Right hindlimb (tissue), 1 donor: ENCODE results near the gene BCS1L.
A peak's percentile ranks its signal among the peaks of the same experiment; 100 is the strongest.

ENCODE experiments used
- DNase-seq: peaks from one replicate; pipeline ENCODE4 v3.0.0-alpha.2; 2018

BCS1L gene

DNA sequence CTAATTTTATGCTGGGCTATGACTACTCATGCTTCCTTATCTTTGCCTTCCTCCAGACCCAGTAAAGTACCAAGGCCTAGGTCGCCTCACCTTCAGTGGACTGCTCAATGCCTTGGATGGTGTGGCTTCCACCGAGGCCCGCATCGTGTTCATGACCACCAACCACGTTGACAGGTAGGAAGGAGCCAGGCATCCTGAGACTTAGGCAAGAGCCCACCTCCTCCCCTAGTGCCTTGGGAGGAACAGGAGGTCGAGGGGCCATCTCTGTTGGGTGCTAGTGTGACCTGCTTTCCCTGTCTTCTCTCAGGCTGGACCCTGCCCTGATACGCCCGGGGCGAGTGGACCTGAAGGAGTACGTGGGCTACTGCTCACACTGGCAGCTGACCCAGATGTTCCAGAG lies 3.3 kb downstream of the BCS1L start:
- no peak for DNase-seq

DNA sequence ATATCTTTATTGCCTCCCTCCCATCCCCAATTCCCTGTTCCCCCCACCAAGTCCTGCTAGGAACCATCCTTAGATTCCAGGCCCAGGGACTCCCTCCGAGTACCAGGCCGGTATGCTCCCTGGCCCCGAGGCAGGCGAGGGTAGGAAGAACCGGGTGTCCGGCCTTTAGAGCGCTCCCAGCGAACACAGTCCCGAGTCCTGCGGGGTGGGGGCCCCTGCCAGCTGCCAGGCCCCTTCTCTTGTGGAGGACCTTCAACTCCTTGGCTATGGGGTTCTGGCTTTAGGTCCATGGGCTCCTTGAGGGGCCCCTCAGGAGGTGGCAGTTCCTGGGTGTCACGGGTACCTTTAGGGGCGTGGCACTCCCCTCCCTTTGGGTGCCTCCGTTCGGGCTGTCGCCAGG lies 4.4 kb downstream of the BCS1L start:
- no peak for DNase-seq

DNA sequence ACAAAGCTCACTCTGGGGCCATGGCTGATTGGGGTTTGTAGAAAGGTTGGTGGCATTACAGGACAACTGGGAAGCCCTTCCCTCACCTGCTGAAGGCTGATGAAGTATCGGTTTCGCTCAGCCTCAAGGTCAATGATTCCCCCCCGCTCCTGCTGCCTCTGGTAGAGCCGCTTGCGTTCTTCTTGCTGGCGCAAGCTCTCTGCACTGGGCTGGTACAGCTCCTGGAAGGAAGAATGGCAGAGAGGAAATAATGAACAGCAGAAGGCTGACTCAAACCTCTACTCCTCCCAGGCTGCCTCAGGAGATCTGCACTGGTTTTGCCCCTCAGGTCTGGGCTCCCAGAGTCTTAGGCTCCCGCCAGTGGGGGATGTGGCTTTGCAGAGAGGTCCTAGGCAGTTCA lies 5.2 kb downstream of the BCS1L start:
- DNase-seq, result no peak

DNA sequence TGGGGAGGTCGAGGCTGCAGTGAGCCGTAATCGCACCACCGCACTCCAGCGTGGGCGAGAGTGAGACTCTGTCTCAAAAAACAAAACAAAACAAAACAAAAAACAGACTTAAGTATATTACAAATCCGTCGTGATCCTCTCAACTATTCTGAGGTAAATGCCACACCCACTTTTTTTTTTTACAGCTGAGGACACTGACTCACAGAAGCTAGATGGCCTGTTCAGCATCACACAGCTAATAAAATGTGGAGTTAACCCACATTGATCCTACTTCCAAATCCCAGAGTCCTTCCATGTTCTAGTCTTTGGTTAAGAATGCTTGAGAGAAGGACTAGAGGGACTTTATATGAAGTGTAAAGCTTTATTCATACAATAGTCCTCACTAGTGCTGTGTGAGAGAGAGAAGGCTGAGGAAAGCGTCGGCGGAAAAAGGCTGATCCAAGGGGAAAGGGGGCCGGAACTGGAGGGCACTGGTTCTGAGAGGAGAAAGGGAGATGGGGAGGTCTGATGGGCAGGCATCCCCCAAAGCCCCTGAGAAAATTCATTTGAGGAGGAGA lies 11.7 kb downstream of the BCS1L start:
- DNase-seq, result no peak

DNA sequence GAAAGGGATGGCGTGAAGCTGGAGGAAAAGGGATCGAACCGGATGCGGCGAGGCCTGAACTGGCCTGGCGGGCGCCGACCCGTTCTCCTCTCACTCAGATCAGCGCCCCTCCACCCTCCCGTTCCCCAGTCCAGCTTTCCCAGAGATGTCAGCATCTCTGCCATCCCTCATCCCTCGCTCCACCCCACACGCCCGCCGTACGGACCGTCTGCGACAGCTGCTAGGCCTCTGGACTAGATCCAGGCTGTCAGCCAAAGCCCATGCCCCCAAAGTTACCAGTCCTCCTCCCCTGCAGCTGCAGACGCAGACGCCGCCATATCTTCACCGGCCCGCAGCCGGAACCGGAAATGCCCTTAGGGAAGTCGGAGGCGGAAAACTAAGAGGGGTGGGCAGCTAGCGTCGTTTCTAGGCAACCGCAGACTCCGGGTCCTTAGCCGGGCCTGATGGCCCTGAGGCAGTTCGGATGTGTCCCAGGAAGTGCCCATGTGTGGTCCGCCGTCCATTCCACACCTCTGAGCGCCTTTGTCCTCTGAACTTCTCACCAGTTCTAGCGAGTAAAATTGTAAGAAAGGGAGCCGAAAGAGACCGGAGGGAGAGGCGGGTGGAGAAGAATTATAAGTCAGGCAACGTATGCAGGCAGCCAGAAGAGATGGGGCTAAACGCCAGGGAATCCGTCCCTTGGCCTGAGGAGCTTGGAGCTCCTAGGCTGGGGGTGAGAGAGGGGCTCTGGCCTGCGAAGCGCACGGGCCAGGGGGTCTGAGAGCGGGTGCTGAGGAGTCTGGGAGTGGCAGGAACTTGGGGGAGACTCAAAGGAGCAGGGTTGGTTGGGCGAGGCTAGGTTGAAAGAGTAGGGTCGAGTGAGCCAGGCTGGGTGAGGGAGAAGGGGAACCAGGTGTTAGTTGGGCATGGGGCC lies 12.4 kb downstream of the BCS1L start, which contains the start of the genes RNF25 and STK36:
Gene RNF25, minus strand, starts transcription at position 349 of the 913 bp plus-strand sequence. Its CDS starts 32 bp downstream, at position 317.
Gene STK36, plus strand, starts transcription at position 433 of the 913 bp plus-strand sequence. CDS start 744 bp downstream, outside the sequence.
- peak; percentile 94 for DNase-seq

DNA sequence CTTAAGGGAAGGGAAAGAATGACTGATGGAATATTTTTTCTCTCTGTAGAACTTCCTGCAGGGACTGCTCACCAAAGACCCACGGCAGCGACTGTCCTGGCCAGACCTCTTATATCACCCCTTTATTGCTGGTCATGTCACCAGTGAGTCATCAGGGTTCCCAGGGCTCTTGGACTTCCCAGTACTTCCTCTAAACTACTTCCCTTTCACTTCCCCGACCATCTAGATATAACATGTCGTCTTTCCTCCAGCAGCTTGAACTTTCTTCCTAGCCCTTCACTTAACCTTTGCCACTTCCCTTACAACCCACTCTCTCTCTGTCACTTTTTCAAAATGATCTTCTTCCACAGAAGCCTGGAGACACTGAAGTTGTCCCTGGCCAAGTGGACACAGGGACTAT lies 19.6 kb downstream of the BCS1L start:
- DNase-seq, result no peak

DNA sequence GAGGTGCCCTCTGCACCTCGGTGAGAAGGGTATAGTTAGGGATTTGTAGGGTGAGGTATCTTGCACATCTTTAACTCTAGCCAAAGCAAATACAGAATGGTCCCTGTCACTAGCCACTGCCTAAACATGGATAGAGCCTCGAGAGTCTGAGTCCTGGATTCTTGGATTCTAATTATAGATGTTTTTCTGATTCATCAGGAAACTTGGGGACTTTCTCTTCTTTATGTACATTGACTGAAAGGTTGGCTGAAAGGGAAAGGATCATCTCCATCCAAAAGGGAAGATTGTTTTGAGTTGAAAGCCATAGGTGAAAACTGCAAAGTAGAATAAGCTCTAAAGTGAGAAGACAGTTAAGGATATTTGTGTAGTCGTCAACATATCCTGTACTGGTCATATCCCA lies 20.6 kb downstream of the BCS1L start:
- DNase-seq, result no peak

DNA sequence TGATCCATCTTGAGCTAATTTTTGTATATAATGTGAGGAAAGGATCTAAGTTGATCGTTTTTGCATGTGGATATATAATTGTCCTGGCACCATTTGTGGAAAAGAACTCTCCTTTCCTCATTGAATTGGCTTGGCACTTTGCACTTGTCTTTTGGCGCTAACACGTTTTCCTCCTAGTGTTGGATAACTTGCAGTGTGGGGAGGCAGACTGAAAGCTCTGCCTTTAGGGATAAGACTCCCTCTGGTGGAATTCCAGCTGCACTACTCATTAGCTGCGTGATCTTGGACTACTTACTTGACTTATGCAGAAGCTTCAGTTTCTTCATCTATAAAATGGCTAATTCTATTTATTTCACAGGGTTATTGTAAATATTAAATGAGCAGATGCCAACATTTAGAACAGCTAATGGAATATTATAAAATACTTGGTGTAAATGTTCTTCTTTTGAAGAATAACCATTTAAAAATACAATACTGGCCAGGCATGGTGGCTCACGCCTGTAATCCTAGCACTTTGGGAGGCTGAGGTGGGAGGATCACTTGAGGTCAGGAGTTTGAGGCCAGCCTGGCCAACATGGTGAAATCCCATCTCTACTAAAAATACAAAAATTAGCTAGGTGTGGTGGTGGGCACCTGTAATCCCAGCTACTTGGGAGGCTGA lies 28.0 kb downstream of the BCS1L start:
- peak; percentile 80 for DNase-seq

DNA sequence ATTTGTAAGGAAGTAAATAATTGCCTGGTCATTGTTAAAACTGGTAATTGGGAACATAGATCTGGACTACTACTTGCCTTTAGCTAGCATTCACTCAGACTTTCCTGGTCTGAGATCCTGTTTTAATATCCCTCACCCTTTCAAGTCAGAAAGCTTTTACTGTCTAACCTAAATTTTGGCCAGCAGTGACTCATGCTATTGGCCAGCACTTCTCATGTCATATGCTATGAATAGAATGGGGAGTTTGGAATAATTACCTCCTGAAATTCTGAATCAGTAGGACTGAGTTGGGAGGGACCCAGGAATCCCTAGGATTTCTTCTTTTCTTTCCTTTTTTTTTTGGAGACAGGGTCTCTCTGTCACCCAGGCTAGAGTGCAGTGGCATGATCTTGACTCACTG lies 31.8 kb downstream of the BCS1L start:
- peak; percentile 30 for DNase-seq

DNA sequence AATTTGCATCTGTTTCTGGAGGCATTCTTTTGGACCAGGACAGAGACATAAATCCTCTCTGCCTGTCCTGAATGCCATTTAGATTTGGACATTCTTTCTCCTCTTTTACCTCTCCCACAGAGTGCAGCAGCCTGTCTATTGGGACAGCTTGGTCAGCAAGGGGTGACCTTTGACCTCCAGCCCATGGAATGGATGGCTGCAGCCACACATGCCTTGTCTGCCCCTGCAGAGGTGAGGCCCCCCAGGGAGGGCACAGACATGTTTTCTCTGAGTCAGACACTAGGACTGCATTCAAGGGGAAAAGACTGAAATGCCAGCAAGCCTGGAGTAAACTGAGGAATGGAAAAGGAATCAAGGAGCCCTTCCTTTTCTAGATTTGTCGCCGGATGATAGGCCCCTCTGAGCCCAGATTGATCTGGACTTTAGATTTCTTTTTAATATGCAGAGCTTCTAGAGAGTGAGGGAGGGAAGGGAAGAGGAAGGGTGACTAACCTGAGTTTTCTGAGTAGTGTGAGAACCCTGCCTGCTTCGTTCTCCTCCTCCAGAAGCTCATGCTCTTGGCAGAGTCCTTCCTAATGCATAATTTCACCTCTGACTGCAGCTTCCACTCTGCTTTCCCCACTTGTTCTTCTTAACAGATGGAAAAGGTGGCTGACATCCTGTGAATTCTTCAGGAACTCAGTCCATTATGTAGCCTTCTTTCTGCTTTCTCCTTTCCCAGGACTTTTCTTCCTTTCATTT lies 35.1 kb downstream of the BCS1L start:
- no peak for DNase-seq

DNA sequence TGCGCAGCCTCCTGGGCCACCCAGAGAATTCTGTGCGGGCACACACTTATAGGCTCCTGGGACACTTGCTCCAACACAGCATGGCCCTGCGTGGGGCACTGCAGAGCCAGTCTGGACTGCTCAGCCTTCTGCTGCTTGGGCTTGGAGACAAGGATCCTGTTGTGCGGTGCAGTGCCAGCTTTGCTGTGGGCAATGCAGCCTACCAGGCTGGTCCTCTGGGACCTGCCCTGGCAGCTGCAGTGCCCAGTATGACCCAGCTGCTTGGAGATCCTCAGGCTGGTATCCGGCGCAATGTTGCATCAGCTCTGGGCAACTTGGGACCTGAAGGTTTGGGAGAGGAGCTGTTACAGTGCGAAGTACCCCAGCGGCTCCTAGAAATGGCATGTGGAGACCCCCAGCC lies 39.4 kb downstream of the BCS1L start:
- DNase-seq, result no peak

DNA sequence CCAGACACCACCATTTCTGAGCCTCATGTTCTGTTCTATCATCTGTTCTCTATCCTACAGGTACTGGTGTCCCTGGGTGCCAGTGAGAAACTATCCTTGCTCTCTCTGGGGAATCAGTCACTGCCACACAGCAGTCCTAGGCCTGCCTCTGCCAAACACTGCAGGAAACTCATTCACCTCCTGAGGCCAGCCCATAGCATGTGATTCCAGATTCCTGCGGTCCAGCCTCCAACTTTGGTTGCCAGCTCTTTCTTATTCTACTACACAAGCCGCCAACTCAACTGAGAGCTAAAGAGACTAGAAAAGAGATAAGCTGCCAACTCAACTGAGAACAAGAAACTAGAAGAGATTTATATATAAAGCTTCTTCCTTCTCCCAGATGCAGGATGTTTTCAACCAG lies 42.3 kb downstream of the BCS1L start:
- no peak for DNase-seq

DNA sequence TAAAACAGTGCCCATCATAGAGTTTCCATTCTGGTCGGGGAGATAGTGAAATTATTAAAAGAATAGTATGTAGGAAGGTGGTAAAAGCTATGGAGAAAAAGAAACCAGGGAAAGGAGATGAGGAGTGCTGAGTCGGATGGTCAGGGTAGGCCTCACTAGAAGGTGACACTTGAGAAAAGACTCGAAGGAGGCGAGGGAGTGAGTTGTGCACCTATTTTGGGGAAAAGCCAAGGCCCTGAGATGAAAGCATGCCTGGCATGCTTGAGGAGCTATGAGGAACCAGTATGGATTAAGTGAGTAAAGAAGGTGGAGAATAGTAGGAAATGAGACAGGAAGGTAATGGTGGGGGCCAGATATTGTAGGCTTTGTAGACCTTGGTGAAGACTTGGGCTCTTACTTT lies 43.9 kb downstream of the BCS1L start:
- no peak for DNase-seq

DNA sequence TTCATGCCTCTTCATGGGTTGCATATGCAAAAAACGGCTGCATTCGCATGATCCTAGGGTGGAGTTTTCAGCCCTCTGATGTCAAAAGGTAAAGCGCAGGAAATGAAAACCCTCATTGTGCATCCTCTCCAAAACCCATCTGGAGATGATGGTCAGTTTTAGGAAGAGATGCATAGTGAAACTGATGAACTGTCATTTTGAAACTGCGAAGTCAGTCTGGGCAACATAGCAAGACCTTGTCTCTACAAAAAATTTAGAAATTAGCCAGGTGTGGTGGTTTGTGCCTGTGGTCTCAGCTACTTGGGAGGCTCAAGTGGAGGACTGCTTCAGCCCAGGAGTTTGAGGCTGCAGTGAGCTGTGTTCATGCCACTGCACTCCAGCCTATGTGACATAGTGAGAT lies 48.6 kb downstream of the BCS1L start:
- no peak for DNase-seq

DNA sequence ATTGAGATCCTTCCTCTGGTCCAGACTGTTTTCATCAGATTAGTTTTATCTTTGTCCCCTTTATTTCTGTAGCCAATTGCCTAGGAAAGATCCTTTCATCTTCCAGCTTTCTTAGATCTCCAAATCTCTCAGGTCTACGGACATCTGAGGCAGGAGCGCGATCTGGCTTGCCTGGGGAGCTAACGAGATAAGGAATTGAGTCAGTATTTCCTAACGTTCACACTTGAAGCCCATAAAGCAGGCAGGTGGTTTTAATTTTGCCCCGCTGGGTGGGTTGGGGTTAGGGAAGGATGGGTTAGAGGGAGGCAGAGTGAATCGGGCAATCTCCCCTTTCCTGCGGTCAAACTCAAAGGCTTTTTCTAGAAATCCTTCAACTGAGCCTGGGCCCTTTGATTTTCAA lies 50.4 kb downstream of the BCS1L start:
- DNase-seq, result no peak

DNA sequence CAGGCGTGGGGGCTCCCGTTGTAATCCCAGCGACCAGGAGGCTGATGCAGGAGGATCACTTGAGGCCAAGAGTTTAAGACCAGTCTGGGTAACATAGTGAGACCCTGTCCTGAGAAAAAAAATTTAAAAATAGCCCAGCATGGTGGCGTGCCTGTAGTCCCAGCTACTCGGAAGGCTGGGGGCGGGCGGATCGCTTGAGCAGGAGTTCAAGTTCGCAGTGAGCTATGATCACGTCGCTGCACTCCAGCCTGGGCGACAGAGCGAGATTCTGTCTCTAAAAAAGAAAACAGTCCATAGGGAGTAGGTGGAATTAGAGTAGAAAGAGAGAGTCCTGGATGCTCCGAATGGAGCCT lies 50.8 kb downstream of the BCS1L start:
- DNase-seq, result no peak

DNA sequence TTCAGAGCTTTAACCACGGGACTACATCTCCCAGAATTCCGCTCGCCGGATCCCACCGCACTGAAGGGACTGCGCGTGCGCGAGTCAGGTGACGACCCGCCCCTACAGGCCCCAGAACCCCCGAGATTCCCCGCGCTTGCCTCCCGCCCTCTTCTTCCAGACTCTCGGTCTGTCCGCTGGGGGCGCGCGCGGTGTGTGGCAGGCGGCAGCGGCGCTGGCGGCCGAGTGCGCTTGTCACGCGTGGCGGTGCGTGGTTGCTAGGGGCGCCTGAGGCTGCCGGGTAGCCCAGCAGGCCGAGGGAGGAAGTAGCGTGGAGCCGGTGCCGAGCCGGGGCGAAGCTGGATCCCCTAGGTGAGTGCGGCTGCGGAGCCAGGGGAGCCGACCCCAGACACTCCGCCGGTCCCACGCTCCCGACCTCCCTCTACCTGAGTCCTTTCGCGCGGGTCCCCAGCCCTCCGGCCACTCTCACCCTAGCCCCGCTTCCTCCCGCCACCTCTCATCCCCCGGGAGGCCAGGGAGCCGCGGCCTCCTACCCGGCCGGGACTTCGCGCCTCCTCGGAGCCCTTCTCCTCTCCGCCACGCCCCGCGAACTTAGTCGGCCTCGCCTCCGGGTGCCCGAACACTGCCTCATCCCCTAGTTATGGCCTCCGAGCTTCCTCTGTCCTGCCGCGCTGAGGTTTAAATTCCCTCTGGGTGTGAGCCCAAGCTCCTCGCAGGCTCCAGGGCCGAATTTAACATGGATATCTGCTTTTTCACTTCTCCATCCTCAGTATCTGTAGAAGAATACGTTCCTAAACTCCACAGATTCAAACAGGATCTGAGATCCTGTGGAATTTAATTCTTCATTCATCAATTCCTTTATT lies 51.4 kb downstream of the BCS1L start, which contains the start of gene TTLL4:
Gene TTLL4, plus strand, starts transcription at position 149 of the 863 bp plus-strand sequence. CDS start 26,842 bp downstream, outside the sequence.
- DNase-seq, result peak; percentile 98

DNA sequence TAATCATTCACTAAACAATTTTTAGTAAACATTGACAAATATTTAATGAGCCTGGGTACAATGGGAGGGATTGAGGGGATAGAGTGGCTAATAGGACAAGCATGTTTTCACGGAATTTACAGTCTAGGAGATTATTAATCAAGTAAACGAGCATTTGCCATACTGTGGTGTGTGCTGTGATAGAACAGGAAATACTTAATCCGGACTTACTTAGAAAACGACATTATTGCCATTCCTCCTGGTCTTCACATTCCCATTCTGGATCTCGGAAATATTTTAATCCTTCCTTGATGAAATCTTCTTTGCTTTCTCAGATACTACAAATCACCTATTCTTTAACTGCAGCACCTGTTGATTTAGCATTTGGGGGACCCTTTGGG lies 52.1 kb downstream of the BCS1L start:
- no peak for DNase-seq
